ENCODE data around the gene CRYL1. TPM values are rescaled to one million over a fixed set of nuclear protein-coding genes. Genes with fewer than 3 reads are reported as not detected.

CRYL1 gene
- total and polyA plus RNA-seq, 2 of the 8 experiments (the other 6 are each of a cell fraction or from before 2014, with no cell fraction given): 1.9 to 6.4 TPM

DNA sequence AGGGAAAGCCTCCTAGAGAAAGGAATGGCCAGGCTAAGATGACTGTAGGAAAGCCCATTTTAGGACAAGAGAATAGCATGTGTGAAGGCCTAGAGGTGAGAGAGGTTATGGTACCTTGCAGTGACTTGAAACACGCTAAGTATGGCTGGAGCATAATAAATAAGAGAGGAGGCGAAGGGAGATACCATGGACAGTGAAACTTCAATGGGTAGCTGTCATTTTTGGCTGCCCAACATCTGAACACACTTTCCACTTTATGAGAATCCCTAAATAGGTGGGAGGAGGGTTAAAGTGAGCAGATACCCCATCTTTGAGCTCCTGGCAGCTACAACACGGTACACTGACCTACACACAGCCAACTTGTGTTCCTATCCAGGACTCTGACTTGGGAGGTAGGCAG lies 33.3 kb upstream of the CRYL1 start:
- Histone ChIP-seq H2BK120ac (replicated peaks; ENCODE audit: low read depth, low read length) (no peak overlapping the region), H3K36me3 (ENCODE audit: control insufficient read depth in 2 of 4, insufficient read depth in 4 of 4, low read length in 3 of 4) (no peaks in the 10 kb centered on the region), H3K14ac (ENCODE audit: insufficient read length) (no peak overlapping the region), H4K8ac (ENCODE audit: extremely low read depth, insufficient read depth, low read length) (no peak overlapping the region), H2BK12ac (ENCODE audit: low read depth, low read length) (no peak overlapping the region), H3K79me2 (ENCODE audit: control insufficient read depth in 1 of 2, insufficient read depth in 2 of 2, low read length in 2 of 2) (no peaks in the 10 kb centered on the region), H3K56ac (replicated peaks; ENCODE audit: insufficient read length, low read depth, low read length) (no peak overlapping the region), H4K20me1 (replicated peaks in 1 of 2; ENCODE audit: control insufficient read depth in 1 of 2, insufficient read depth in 2 of 2, low read length in 2 of 2) (no peaks in the 10 kb centered on the region), H4K5ac (ENCODE audit: insufficient read length, low read depth, low read length) (no peak overlapping the region), H2BK15ac (ENCODE audit: low read length) (no peak overlapping the region), H3K27me3 (replicated peaks in 1 of 4; ENCODE audit: control insufficient read depth in 3 of 4, extremely low read depth in 1 of 4, insufficient read depth in 3 of 4, low read length in 3 of 4) (no peaks in the 10 kb centered on the region), H2AFZ (ENCODE audit: low read length) (no peak overlapping the region), H3K9me3 (ENCODE audit: insufficient read depth in 2 of 2, low read depth in 1 of 2, low read length in 1 of 2) (no peaks in the 10 kb centered on the region), H3K23ac (ENCODE audit: insufficient read length) (no peak overlapping the region), H3K9ac (replicated peaks in 1 of 4; ENCODE audit: extremely low read depth in 1 of 4, low read depth in 3 of 4, low read length in 3 of 4) (no peak overlapping the region), H2BK5ac (ENCODE audit: low read depth, low read length) (no peak overlapping the region), H3K23me2 (ENCODE audit: low read depth, low read length) (no peaks in the 10 kb centered on the region), H3K27ac (ENCODE audit: low read depth, low read length) (no peak overlapping the region), H3K4me2 (ENCODE audit: insufficient read depth in 1 of 2, low read depth in 2 of 2, low read length in 2 of 2) (no peak overlapping the region), H3K18ac (ENCODE audit: extremely low read depth, low read length) (no peak overlapping the region), H3K79me1 (ENCODE audit: low read depth, low read length) (no peaks in the 10 kb centered on the region), H2AK5ac (ENCODE audit: low read depth, low read length) (no peak overlapping the region), H3K4ac (replicated peaks; ENCODE audit: insufficient read length, low read depth, low read length) (no peak overlapping the region), H2BK20ac (ENCODE audit: low read length) (no peak overlapping the region), H4K91ac (replicated peaks; ENCODE audit: insufficient read length, low read length) (no peak overlapping the region), H3K4me1 (replicated peaks in 1 of 4; ENCODE audit: control insufficient read depth in 3 of 4, insufficient read depth in 4 of 4, low read length in 3 of 4) (no peaks in the 10 kb centered on the region), H3K4me3 (ENCODE audit: extremely low read depth in 1 of 4, insufficient read depth in 2 of 4, low read depth in 3 of 4, low read length in 4 of 4) (no peak overlapping the region)
- CTCF ChIA-PET (ENCODE audit: partially characterized antibody): interaction anchor here (0.6 kb wide), 1 partner anchor 538 kb away, joined by 3 read pairs; no protein-coding TSS in a partner anchor
- DNase-seq (ENCODE audit: low read depth in 1 of 2, low spot score in 2 of 2) (no peak), FAIRE-seq (no peak)
- POLR2A ChIA-PET (ENCODE audit: partially characterized antibody): no interaction called here
- 93% methylated on average over 3 of the region's 3 CpGs; no CpG with 5 or more reads in 1 of the 2 experiments for WGBS, 2 experiments (ENCODE audit: extremely low coverage in 1 of 2, insufficient coverage in 1 of 2, insufficient read length in 1 of 2, insufficient replicate concordance in 2 of 2, low coverage in 1 of 2, low lambda C conversion rate in 2 of 2, missing lambda C conversion rate in 1 of 2)
- no peak for TF ChIP-seq POLR2A (IDR thresholded peaks at IDR 0.05; ENCODE audit: control extremely low read depth in 1 of 2, low read depth in 2 of 2, low read length in 2 of 2)
- no peak for TF ChIP-seq JUN (IDR thresholded peaks at IDR 0.05; ENCODE audit: low read depth, low read length)
- TF ChIP-seq TEAD4 (IDR thresholded peaks at IDR 0.05; ENCODE audit: low read depth, low read length): no peak
- no peak for TF ChIP-seq SIRT6 (IDR thresholded peaks at IDR 0.05; ENCODE audit: low read length)
- TF ChIP-seq TCF12 (IDR thresholded peaks at IDR 0.05; ENCODE audit: low read depth, low read length): no peak
- TF ChIP-seq TBP (IDR thresholded peaks at IDR 0.05; ENCODE audit: low read depth, low read length): no peak
- no peak for TF ChIP-seq HDAC2 (IDR thresholded peaks at IDR 0.05; ENCODE audit: borderline replicate concordance in 1 of 2, low read depth in 2 of 2, low read length in 2 of 2)
- no peak for TF ChIP-seq KDM4A (IDR thresholded peaks at IDR 0.05; ENCODE audit: low read depth, low read length, severe bottlenecking)
- TF ChIP-seq KDM1A (IDR thresholded peaks at IDR 0.05; ENCODE audit: borderline replicate concordance, low read length): no peak
